ENCODE measurements around the gene MOXD1. TPM values are rescaled to one million over a fixed set of nuclear protein-coding genes. Genes with fewer than 3 reads are reported as not detected.
A peak's percentile ranks its signal among the peaks of the same experiment; 100 is the strongest.

Gene MOXD1
- total and polyA plus RNA-seq, 2 of the 8 experiments (the other 6 are each of a cell fraction or from before 2014, with no cell fraction given): 1.6 to 3.5 TPM

GRCh38 chr6:132391391-132392269 lies 9.6 kb downstream of the MOXD1 start:
- Histone ChIP-seq H3K9me3 (ENCODE audit: insufficient read depth in 2 of 2, low read depth in 1 of 2, low read length in 1 of 2) (no peaks in the 10 kb centered on the region), H3K4me2 (ENCODE audit: insufficient read depth in 1 of 2, low read depth in 2 of 2, low read length in 2 of 2) (peak overlapping the region; percentile 9 to 16; a peak in 1 of 4 replicates), H2BK120ac (replicated peaks; ENCODE audit: low read depth, low read length) (no peak overlapping the region), H3K36me3 (ENCODE audit: control insufficient read depth in 2 of 4, insufficient read depth in 4 of 4, low read length in 3 of 4) (no peaks in the 10 kb centered on the region), H2AFZ (ENCODE audit: low read length) (peak overlapping the region; percentile 74), H3K23me2 (ENCODE audit: low read depth, low read length) (no peaks in the 10 kb centered on the region), H3K14ac (ENCODE audit: insufficient read length) (no peak overlapping the region), H2AK5ac (ENCODE audit: low read depth, low read length) (no peak overlapping the region), H2BK5ac (ENCODE audit: low read depth, low read length) (no peak overlapping the region), H4K8ac (ENCODE audit: extremely low read depth, insufficient read depth, low read length) (no peak overlapping the region), H4K5ac (ENCODE audit: insufficient read length, low read depth, low read length) (no peak overlapping the region), H4K91ac (replicated peaks; ENCODE audit: insufficient read length, low read length) (no peak overlapping the region), H3K79me1 (ENCODE audit: low read depth, low read length) (no peaks in the 10 kb centered on the region), H3K18ac (ENCODE audit: extremely low read depth, low read length) (no peak overlapping the region), H3K27ac (ENCODE audit: low read depth, low read length) (no peak overlapping the region), H2BK20ac (ENCODE audit: low read length) (no peak overlapping the region), H3K4me3 (ENCODE audit: extremely low read depth in 1 of 4, insufficient read depth in 2 of 4, low read depth in 3 of 4, low read length in 4 of 4) (no peak overlapping the region), H2BK12ac (ENCODE audit: low read depth, low read length) (no peak overlapping the region), H4K20me1 (replicated peaks in 1 of 2; ENCODE audit: control insufficient read depth in 1 of 2, insufficient read depth in 2 of 2, low read length in 2 of 2) (no peaks in the 10 kb centered on the region), H3K9ac (replicated peaks in 1 of 4; ENCODE audit: extremely low read depth in 1 of 4, low read depth in 3 of 4, low read length in 3 of 4) (no peak overlapping the region; a peak in 1 of 7 replicates), H3K4ac (replicated peaks; ENCODE audit: insufficient read length, low read depth, low read length) (no peak overlapping the region), H3K56ac (replicated peaks; ENCODE audit: insufficient read length, low read depth, low read length) (no peak overlapping the region), H3K23ac (ENCODE audit: insufficient read length) (no peak overlapping the region), H3K4me1 (replicated peaks in 1 of 4; ENCODE audit: control insufficient read depth in 3 of 4, insufficient read depth in 4 of 4, low read length in 3 of 4) (peaks cover 4 to 11% (median 10%) of the 10 kb centered on the region in 4 experiments; a peak in 4 of 7 replicates), H2BK15ac (ENCODE audit: low read length) (no peak overlapping the region), H3K79me2 (ENCODE audit: control insufficient read depth in 1 of 2, insufficient read depth in 2 of 2, low read length in 2 of 2) (no peaks in the 10 kb centered on the region), H3K27me3 (replicated peaks in 1 of 4; ENCODE audit: control insufficient read depth in 3 of 4, extremely low read depth in 1 of 4, insufficient read depth in 3 of 4, low read length in 3 of 4) (no peaks in the 10 kb centered on the region)
- WGBS, 2 experiments (ENCODE audit: extremely low coverage in 1 of 2, insufficient coverage in 1 of 2, insufficient read length in 1 of 2, insufficient replicate concordance in 2 of 2, low coverage in 1 of 2, low lambda C conversion rate in 2 of 2, missing lambda C conversion rate in 1 of 2): 79% methylated on average over 12 of the region's 12 CpGs; no CpG with 5 or more reads in 1 of the 2 experiments
- no peak for FAIRE-seq
- TF ChIP-seq BCL11A (IDR thresholded peaks at IDR 0.05; ENCODE audit: low read depth in 2 of 2, low read length in 2 of 2) (no peak), MAFK (IDR thresholded peaks at IDR 0.05; ENCODE audit: low read depth, low read length) (no peak), MAX (IDR thresholded peaks at IDR 0.05) (no peak), KDM4A (IDR thresholded peaks at IDR 0.05; ENCODE audit: low read depth, low read length, severe bottlenecking) (no peak), SIX5 (IDR thresholded peaks at IDR 0.05; ENCODE audit: low read depth, low read length) (no peak), SIRT6 (IDR thresholded peaks at IDR 0.05; ENCODE audit: low read length) (no peak), KDM5A (IDR thresholded peaks at IDR 0.05; ENCODE audit: low read length) (no peak)
- DNase-seq (ENCODE audit: low read depth in 1 of 2, low spot score in 2 of 2): no peak
- CTCF ChIA-PET (ENCODE audit: partially characterized antibody): interaction anchor here (1.0 to 5.6 kb wide), 13 partner anchors 10 to 376 kb away, joined by 3 to 60 read pairs (median 6); no protein-coding TSS in a partner anchor
- POLR2A ChIA-PET (ENCODE audit: partially characterized antibody): no interaction called here
